GM23338 (cell line): Measurements from ENCODE around the gene S100Z. TPM values are rescaled to one million over a fixed set of nuclear protein-coding genes. Genes with fewer than 3 reads are reported as not detected.

Experiments
- ATAC-seq: fragments of 200-7000 bp; cut with Tn5 transposase; 3 replicates; pipeline ENCODE4 v1.9.1; 2020
- DNase-seq: peaks from one replicate; pipeline ENCODE4 v3.0.0-alpha.2; 2015; ENCODE audit warnings: low spot score
- H2AFZ ChIP-seq: fragments of 200-600 bp; sonication (generic); 2 replicates; pipeline ENCODE4 v1.8.0; 2016; ENCODE audit warnings: antibody characterized with exemption, mild to moderate bottlenecking, moderate library complexity
- H3F3A ChIP-seq: fragments of 200-600 bp; sonication (generic); replicated peaks from 2 replicates; pipeline ENCODE4 v1.8.0; 2017; ENCODE audit warnings: antibody characterized with exemption, mixed run types, low read depth
- H3K27ac ChIP-seq: fragments of 200-600 bp; sonication (generic); 2 replicates; pipeline ENCODE4 v1.6.1; 2016; ENCODE audit warnings: low read depth
- H3K27me3 ChIP-seq: fragments of 200-600 bp; sonication (generic); 2 replicates; pipeline ENCODE4 v1.8.0; 2016; ENCODE audit warnings: mild to moderate bottlenecking, mixed run types, moderate library complexity; ENCODE audit not compliant: insufficient read depth
- H3K36me3 ChIP-seq: fragments of 200-600 bp; sonication (generic); 2 replicates; pipeline ENCODE4 v1.8.0; 2016; ENCODE audit warnings: mild to moderate bottlenecking; ENCODE audit not compliant: insufficient read depth
- H3K4me1 ChIP-seq: fragments of 200-600 bp; sonication (generic); 2 replicates; pipeline ENCODE4 v1.8.0; 2016; ENCODE audit warnings: mild to moderate bottlenecking, moderate library complexity; ENCODE audit not compliant: insufficient read depth
- H3K4me2 ChIP-seq: fragments of 200-600 bp; sonication (generic); 2 replicates; pipeline ENCODE4 v1.7.1; 2017; ENCODE audit warnings: mixed run types
- H3K4me3 ChIP-seq: fragments of 200-600 bp; sonication (generic); 2 replicates; pipeline ENCODE4 v1.6.1; 2016; ENCODE audit warnings: mixed run types
- H3K79me2 ChIP-seq: fragments of 200-600 bp; sonication (generic); replicated peaks from 2 replicates; pipeline ENCODE4 v1.8.0; 2017; ENCODE audit warnings: mild to moderate bottlenecking; ENCODE audit not compliant: insufficient read depth
- H3K9me2 ChIP-seq: fragments of 200-600 bp; sonication (generic); 2 replicates; pipeline ENCODE4 v1.8.0; 2017; ENCODE audit not compliant: insufficient read depth
- H4K20me1 ChIP-seq: fragments of 200-600 bp; sonication (generic); replicated peaks from 2 replicates; pipeline ENCODE4 v1.8.0; 2017; ENCODE audit warnings: mild to moderate bottlenecking; ENCODE audit not compliant: insufficient read depth
- H3K27ac Mint-ChIP-seq: 2 replicates; pipeline ENCODE4 v1.8.0; 2020; ENCODE audit warnings: inconsistent platforms, mild to moderate bottlenecking, moderate library complexity, mixed read lengths
- H3K27me3 Mint-ChIP-seq: 3 replicates; pipeline ENCODE4 v1.8.0; 2022; ENCODE audit warnings: low read depth, mild to moderate bottlenecking, moderate library complexity, mixed read lengths, inconsistent platforms; ENCODE audit not compliant: insufficient read depth, poor library complexity
- H3K36me3 Mint-ChIP-seq: 3 replicates; pipeline ENCODE4 v1.8.0; 2021; ENCODE audit warnings: low read depth, mild to moderate bottlenecking, inconsistent platforms, moderate library complexity, mixed read lengths
- H3K4me1 Mint-ChIP-seq: 3 replicates; pipeline ENCODE4 v1.8.0; 2020; ENCODE audit warnings: mild to moderate bottlenecking, inconsistent platforms, mixed read lengths
- H3K4me3 Mint-ChIP-seq: 3 replicates; pipeline ENCODE4 v1.8.0; 2021; ENCODE audit warnings: moderate library complexity, mild to moderate bottlenecking, inconsistent platforms, mixed read lengths
- H3K9me3 Mint-ChIP-seq: 3 replicates; pipeline ENCODE4 v1.8.0; 2020; ENCODE audit warnings: moderate library complexity, mild to moderate bottlenecking, inconsistent platforms, mixed read lengths
- CREB1 ChIP-seq: fragments of 250-450 bp; sonication (Bioruptor Pico); IDR thresholded peaks from 2 replicates; pipeline ENCODE4 v1.5.0; 2020; ENCODE audit warnings: low read depth, mild to moderate bottlenecking, moderate library complexity
- EZH2 ChIP-seq: fragments of 200-600 bp; sonication (generic); IDR thresholded peaks from one replicate; pipeline ENCODE4 v1.8.0; 2017; ENCODE audit warnings: antibody characterized with exemption, mild to moderate bottlenecking, low read depth; ENCODE audit not compliant: unreplicated experiment
- EZH2phosphoT487 ChIP-seq: fragments of 200-600 bp; sonication (generic); IDR thresholded peaks from one replicate; pipeline ENCODE4 v1.8.1; 2018; ENCODE audit warnings: antibody characterized with exemption; ENCODE audit not compliant: unreplicated experiment
- POLR2AphosphoS5 ChIP-seq: IDR thresholded peaks from 2 replicates; pipeline ENCODE4 v1.6.1; 2016; ENCODE audit warnings: antibody characterized with exemption, low read depth
- STAT1 ChIP-seq: IDR thresholded peaks from one replicate; pipeline ENCODE4 v1.6.1; 2016; ENCODE audit warnings: antibody characterized with exemption; ENCODE audit not compliant: unreplicated experiment
- ZNF114 ChIP-seq: fragments of 250-450 bp; sonication (Bioruptor Pico); IDR thresholded peaks from 2 replicates; pipeline ENCODE4 v1.5.0; 2020; ENCODE audit warnings: mild to moderate bottlenecking, moderate library complexity
- ZNF331 ChIP-seq: fragments of 250-450 bp; sonication (Bioruptor Pico); IDR thresholded peaks from 2 replicates; pipeline ENCODE4 v1.5.0; 2020; ENCODE audit warnings: low read depth, mild to moderate bottlenecking, moderate library complexity
- polyA plus RNA-seq: library from polyadenylated mRNA; unstranded; fragments of >200 nt; fragmentation: Nextera tagmentation; extraction: Ambion mirVana; gene quantifications from 2 replicates; pipeline ENCODE4 v1.2.1, GENCODE V29; 2016
- total RNA-seq: library from RNA; depleted of rRNA; stranded (reverse); fragments of >200 nt; shearing (Covaris generic); gene quantifications from 2 replicates; pipeline ENCODE4 v1.2.3, GENCODE V29; 2014
- TF ChIP-seq, protein P1 (sequence below): IDR thresholded peaks from 2 replicates; pipeline ENCODE4 v1.6.1; 2016; ENCODE audit warnings: antibody characterized with exemption
- TF ChIP-seq, protein P2 (sequence below), 2 experiments: fragments of 200-600 bp in 1 of 2; sonication (generic) in 1 of 2; conservative IDR thresholded peaks; 2 replicates each; pipeline versions ENCODE4 v1.5.1 to v1.6.1; 2016 to 2017; ENCODE audit warnings: antibody characterized with exemption in 2 of 2, low read depth in 2 of 2, mild to moderate bottlenecking in 2 of 2, moderate library complexity in 1 of 2
- TF ChIP-seq, protein P3 (sequence below): fragments of 250-450 bp; sonication (Bioruptor Pico); IDR thresholded peaks from 2 replicates; pipeline ENCODE4 v1.5.0; 2020; ENCODE audit warnings: mild to moderate bottlenecking, moderate library complexity
- TF ChIP-seq, protein P4 (sequence below): IDR thresholded peaks from one replicate; pipeline ENCODE4 v1.6.1; 2018; ENCODE audit warnings: antibody characterized with exemption; ENCODE audit not compliant: unreplicated experiment

S100Z gene
- total and polyA plus RNA-seq, 2 experiments from 2014 or later, result not detected

DNA sequence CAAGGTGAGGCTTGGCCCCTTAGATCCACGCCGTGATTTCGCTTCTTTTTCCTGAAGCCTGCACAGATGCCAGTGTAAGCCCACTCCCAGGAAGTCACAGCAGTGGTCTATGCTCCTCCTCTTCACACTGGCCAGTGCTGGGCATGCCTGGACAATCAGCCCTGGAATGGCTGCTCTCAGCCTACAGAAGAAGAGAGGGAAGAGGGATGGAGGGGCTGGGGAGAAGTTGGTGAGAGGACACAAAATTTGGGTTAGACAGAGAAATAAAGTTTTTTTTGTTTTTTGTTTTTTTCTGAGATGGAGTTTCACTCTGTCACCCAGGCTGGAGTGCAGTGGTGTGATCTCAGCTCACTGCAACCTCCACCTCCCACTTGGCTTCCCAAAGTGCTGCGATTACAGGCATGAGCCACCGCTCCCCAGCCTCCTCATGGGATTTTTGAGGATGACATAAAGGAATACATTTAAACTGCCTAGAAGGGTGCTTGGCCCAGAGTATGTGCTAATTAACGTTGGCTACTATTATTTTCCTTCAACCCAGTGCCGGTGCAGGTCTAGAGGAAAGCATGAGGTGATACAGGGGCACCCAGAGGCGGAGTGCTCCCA, 830 bp downstream of the S100Z start:
- H3F3A ChIP-seq, result no peaks in the 10 kb centered on the region
- DNase-seq (no peak), ATAC-seq (no peak)
- Mint-ChIP-seq H3K4me3 (no peak overlapping the region), H3K4me1 (peaks cover 6% of the 10 kb centered on the region), H3K27ac (no peak overlapping the region), H3K9me3 (peaks cover 34% of the 10 kb centered on the region), H3K27me3 (peaks cover 10% of the 10 kb centered on the region), H3K36me3 (peaks cover 19% of the 10 kb centered on the region)
- no peak overlapping the region for H3K4me2 ChIP-seq
- no peak overlapping the region for H3K27ac ChIP-seq
- no peaks in the 10 kb centered on the region for H4K20me1 ChIP-seq
- H3K27me3 ChIP-seq, result no peaks in the 10 kb centered on the region
- no peak overlapping the region for H2AFZ ChIP-seq
- no peak overlapping the region for H3K4me3 ChIP-seq
- no peaks in the 10 kb centered on the region for H3K9me2 ChIP-seq
- H3K4me1 ChIP-seq, result no peaks in the 10 kb centered on the region
- H3K79me2 ChIP-seq, result no peaks in the 10 kb centered on the region
- 0 out of 2 replicates have a peak, but pooled peaks cover 3% of the 10 kb centered on the region for H3K36me3 ChIP-seq
- TF ChIP-seq, protein P1, sequence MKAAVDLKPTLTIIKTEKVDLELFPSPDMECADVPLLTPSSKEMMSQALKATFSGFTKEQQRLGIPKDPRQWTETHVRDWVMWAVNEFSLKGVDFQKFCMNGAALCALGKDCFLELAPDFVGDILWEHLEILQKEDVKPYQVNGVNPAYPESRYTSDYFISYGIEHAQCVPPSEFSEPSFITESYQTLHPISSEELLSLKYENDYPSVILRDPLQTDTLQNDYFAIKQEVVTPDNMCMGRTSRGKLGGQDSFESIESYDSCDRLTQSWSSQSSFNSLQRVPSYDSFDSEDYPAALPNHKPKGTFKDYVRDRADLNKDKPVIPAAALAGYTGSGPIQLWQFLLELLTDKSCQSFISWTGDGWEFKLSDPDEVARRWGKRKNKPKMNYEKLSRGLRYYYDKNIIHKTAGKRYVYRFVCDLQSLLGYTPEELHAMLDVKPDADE, result no peak
- no peak for TF ChIP-seq ZNF331 (CRISPR knock-in tag)
- TF ChIP-seq, protein P2, sequence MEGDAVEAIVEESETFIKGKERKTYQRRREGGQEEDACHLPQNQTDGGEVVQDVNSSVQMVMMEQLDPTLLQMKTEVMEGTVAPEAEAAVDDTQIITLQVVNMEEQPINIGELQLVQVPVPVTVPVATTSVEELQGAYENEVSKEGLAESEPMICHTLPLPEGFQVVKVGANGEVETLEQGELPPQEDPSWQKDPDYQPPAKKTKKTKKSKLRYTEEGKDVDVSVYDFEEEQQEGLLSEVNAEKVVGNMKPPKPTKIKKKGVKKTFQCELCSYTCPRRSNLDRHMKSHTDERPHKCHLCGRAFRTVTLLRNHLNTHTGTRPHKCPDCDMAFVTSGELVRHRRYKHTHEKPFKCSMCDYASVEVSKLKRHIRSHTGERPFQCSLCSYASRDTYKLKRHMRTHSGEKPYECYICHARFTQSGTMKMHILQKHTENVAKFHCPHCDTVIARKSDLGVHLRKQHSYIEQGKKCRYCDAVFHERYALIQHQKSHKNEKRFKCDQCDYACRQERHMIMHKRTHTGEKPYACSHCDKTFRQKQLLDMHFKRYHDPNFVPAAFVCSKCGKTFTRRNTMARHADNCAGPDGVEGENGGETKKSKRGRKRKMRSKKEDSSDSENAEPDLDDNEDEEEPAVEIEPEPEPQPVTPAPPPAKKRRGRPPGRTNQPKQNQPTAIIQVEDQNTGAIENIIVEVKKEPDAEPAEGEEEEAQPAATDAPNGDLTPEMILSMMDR (conservative IDR thresholded peaks at IDR 0.05; ENCODE audit: low read depth in 2 of 2), result no peak
- no peak for TF ChIP-seq STAT1
- TF ChIP-seq, protein P3, sequence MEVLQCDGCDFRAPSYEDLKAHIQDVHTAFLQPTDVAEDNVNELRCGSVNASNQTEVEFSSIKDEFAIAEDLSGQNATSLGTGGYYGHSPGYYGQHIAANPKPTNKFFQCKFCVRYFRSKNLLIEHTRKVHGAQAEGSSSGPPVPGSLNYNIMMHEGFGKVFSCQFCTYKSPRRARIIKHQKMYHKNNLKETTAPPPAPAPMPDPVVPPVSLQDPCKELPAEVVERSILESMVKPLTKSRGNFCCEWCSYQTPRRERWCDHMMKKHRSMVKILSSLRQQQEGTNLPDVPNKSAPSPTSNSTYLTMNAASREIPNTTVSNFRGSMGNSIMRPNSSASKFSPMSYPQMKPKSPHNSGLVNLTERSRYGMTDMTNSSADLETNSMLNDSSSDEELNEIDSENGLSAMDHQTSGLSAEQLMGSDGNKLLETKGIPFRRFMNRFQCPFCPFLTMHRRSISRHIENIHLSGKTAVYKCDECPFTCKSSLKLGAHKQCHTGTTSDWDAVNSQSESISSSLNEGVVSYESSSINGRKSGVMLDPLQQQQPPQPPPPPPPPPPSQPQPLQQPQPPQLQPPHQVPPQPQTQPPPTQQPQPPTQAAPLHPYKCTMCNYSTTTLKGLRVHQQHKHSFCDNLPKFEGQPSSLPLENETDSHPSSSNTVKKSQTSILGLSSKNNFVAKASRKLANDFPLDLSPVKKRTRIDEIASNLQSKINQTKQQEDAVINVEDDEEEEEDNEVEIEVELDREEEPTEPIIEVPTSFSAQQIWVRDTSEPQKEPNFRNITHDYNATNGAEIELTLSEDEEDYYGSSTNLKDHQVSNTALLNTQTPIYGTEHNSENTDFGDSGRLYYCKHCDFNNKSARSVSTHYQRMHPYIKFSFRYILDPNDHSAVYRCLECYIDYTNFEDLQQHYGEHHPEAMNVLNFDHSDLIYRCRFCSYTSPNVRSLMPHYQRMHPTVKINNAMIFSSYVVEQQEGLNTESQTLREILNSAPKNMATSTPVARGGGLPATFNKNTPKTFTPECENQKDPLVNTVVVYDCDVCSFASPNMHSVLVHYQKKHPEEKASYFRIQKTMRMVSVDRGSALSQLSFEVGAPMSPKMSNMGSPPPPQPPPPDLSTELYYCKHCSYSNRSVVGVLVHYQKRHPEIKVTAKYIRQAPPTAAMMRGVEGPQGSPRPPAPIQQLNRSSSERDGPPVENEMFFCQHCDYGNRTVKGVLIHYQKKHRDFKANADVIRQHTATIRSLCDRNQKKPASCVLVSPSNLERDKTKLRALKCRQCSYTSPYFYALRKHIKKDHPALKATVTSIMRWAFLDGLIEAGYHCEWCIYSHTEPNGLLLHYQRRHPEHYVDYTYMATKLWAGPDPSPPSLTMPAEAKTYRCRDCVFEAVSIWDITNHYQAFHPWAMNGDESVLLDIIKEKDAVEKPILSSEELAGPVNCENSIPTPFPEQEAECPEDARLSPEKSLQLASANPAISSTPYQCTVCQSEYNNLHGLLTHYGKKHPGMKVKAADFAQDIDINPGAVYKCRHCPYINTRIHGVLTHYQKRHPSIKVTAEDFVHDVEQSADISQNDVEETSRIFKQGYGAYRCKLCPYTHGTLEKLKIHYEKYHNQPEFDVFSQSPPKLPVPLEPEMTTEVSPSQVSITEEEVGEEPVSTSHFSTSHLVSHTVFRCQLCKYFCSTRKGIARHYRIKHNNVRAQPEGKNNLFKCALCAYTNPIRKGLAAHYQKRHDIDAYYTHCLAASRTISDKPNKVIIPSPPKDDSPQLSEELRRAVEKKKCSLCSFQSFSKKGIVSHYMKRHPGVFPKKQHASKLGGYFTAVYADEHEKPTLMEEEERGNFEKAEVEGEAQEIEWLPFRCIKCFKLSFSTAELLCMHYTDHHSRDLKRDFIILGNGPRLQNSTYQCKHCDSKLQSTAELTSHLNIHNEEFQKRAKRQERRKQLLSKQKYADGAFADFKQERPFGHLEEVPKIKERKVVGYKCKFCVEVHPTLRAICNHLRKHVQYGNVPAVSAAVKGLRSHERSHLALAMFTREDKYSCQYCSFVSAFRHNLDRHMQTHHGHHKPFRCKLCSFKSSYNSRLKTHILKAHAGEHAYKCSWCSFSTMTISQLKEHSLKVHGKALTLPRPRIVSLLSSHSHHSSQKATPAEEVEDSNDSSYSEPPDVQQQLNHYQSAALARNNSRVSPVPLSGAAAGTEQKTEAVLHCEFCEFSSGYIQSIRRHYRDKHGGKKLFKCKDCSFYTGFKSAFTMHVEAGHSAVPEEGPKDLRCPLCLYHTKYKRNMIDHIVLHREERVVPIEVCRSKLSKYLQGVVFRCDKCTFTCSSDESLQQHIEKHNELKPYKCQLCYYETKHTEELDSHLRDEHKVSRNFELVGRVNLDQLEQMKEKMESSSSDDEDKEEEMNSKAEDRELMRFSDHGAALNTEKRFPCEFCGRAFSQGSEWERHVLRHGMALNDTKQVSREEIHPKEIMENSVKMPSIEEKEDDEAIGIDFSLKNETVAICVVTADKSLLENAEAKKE (CRISPR knock-in tag), result no peak
- TF ChIP-seq CREB1 (CRISPR knock-in tag), result no peak
- TF ChIP-seq ZNF114, result no peak
- no peak for TF ChIP-seq EZH2phosphoT487
- TF ChIP-seq EZH2, result no peak
- no peak for TF ChIP-seq POLR2AphosphoS5
- TF ChIP-seq, protein P4, sequence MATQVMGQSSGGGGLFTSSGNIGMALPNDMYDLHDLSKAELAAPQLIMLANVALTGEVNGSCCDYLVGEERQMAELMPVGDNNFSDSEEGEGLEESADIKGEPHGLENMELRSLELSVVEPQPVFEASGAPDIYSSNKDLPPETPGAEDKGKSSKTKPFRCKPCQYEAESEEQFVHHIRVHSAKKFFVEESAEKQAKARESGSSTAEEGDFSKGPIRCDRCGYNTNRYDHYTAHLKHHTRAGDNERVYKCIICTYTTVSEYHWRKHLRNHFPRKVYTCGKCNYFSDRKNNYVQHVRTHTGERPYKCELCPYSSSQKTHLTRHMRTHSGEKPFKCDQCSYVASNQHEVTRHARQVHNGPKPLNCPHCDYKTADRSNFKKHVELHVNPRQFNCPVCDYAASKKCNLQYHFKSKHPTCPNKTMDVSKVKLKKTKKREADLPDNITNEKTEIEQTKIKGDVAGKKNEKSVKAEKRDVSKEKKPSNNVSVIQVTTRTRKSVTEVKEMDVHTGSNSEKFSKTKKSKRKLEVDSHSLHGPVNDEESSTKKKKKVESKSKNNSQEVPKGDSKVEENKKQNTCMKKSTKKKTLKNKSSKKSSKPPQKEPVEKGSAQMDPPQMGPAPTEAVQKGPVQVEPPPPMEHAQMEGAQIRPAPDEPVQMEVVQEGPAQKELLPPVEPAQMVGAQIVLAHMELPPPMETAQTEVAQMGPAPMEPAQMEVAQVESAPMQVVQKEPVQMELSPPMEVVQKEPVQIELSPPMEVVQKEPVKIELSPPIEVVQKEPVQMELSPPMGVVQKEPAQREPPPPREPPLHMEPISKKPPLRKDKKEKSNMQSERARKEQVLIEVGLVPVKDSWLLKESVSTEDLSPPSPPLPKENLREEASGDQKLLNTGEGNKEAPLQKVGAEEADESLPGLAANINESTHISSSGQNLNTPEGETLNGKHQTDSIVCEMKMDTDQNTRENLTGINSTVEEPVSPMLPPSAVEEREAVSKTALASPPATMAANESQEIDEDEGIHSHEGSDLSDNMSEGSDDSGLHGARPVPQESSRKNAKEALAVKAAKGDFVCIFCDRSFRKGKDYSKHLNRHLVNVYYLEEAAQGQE, result no peak
